GM12892 (cell line): ENCODE measurements around the gene GAR1. TPM values are rescaled to one million over a fixed set of nuclear protein-coding genes. Genes with fewer than 3 reads are reported as not detected.
A peak's percentile ranks its signal among the peaks of the same experiment; 100 is the strongest.
"Not testable (repeated sequence)": the region's sequence is repeated elsewhere in the genome, so short reads cannot be mapped to it uniquely, and the experiment has no call there.

Experiments
- DNase-seq: peaks from one replicate; pipeline ENCODE4 v3.0.0; 2011; ENCODE audit not compliant: insufficient read length
- FAIRE-seq: peaks from 2 replicates; lab custom pipeline; 2011; peaks lifted over from hg19 to GRCh38; lab: Jason Lieb, UNC
- POLR2A ChIP-seq: IDR thresholded peaks from 2 replicates; pipeline ENCODE4 v1.6.1; 2011; ENCODE audit warnings: low read depth, low read length, control low read depth
- POLR2AphosphoS5 ChIP-seq: IDR thresholded peaks from 2 replicates; pipeline ENCODE4 v1.6.1; 2011; ENCODE audit warnings: low read depth, low read length, control low read depth
- TAF1 ChIP-seq: IDR thresholded peaks from 2 replicates; pipeline ENCODE4 v1.6.1; 2011; ENCODE audit warnings: low read depth, mild to moderate bottlenecking, control low read depth, low read length, borderline replicate concordance
- polyA plus RNA-seq: library from polyadenylated mRNA; unstranded; fragments of >200 nt; gene quantifications from one replicate; pipeline ENCODE4 v1.2.1, GENCODE V29; 2012; ENCODE audit warnings: missing spikeins, inconsistent platforms; ENCODE audit not compliant: missing spikeins

Gene GAR1
- 37.2 TPM for polyA plus RNA-seq

- peak; percentile 99 for FAIRE-seq
- peak; percentile 70 for TF ChIP-seq POLR2AphosphoS5
- TF ChIP-seq POLR2A: peak; percentile 60
- TF ChIP-seq TAF1: peak; percentile 71; the same call in 1 of the 2 replicates
- DNase-seq: peak; percentile 76
Measured at GRCh38 chr4:109815151-109816081, at the start of gene GAR1. TSS of gene GAR1 (plus strand) at chr4:109815762. CDS start at chr4:109816165, 403 bp downstream.

GRCh38 chr4:109782092-109782491 lies 33.5 kb upstream of the GAR1 start:
- FAIRE-seq, DNase-seq: not testable (repeated sequence)

GRCh38 chr4:109786846-109787245 lies 28.7 kb upstream of the GAR1 start:
- no peak for FAIRE-seq
- no peak for TF ChIP-seq TAF1
- TF ChIP-seq POLR2AphosphoS5: no peak
- TF ChIP-seq POLR2A: no peak

GRCh38 chr4:109787807-109788206 lies 27.8 kb upstream of the GAR1 start:
- no peak for FAIRE-seq
- DNase-seq: no peak
- TF ChIP-seq POLR2AphosphoS5 (no peak), TAF1 (no peak), POLR2A (no peak)

More at GRCh38 chr4:109786846-109787245, 28.7 kb upstream of the GAR1 start:
- DNase-seq: no peak

- no peak for FAIRE-seq
- DNase-seq: no peak
- TF ChIP-seq POLR2AphosphoS5: no peak
- TF ChIP-seq POLR2A: no peak
- TF ChIP-seq TAF1: no peak
Measured at GRCh38 chr4:109795059-109795458, 20.5 kb upstream of the GAR1 start.

GRCh38 chr4:109798866-109799265 lies 16.7 kb upstream of the GAR1 start:
- DNase-seq (no peak), FAIRE-seq (no peak)
- no peak for TF ChIP-seq POLR2AphosphoS5
- TF ChIP-seq TAF1: no peak
- TF ChIP-seq POLR2A: no peak

- DNase-seq (no peak), FAIRE-seq (no peak)
- TF ChIP-seq POLR2AphosphoS5: no peak
- no peak for TF ChIP-seq POLR2A
- no peak for TF ChIP-seq TAF1
Measured at GRCh38 chr4:109801099-109801789, 14.3 kb upstream of the GAR1 start.

- FAIRE-seq (no peak), DNase-seq (no peak)
- no peak for TF ChIP-seq POLR2A
- no peak for TF ChIP-seq TAF1
- no peak for TF ChIP-seq POLR2AphosphoS5
Measured at GRCh38 chr4:109801895-109802319, 13.7 kb upstream of the GAR1 start, which contains the start of gene CFI. TSS of gene CFI (minus strand) at chr4:109801999. CDS start at chr4:109801971, 28 bp downstream.

- TF ChIP-seq TAF1 (no peak), POLR2AphosphoS5 (no peak), POLR2A (no peak)
- no peak for DNase-seq
Measured at GRCh38 chr4:109803924-109804571, 11.5 kb upstream of the GAR1 start.

GRCh38 chr4:109809655-109810054 lies 5.9 kb upstream of the GAR1 start:
- TF ChIP-seq POLR2AphosphoS5 (no peak), TAF1 (no peak), POLR2A (no peak)
- no peak for FAIRE-seq
- no peak for DNase-seq

More at GRCh38 chr4:109803924-109804571, 11.5 kb upstream of the GAR1 start:
- no peak for FAIRE-seq

GRCh38 chr4:109810552-109811387 lies 4.8 kb upstream of the GAR1 start:
- TF ChIP-seq POLR2AphosphoS5 (no peak), TAF1 (no peak), POLR2A (no peak)
- DNase-seq: no peak
- FAIRE-seq: no peak

GRCh38 chr4:109811707-109812106 lies 3.9 kb upstream of the GAR1 start:
- no peak for FAIRE-seq

More at GRCh38 chr4:109811707-109812106, 3.9 kb upstream of the GAR1 start:
- TF ChIP-seq POLR2AphosphoS5 (no peak), POLR2A (no peak), TAF1 (no peak)
- DNase-seq: no peak
